Peyer's patch (tissue), 4 donors: Measurements from ENCODE around the gene TRMT2A. TPM values are rescaled to one million over a fixed set of nuclear protein-coding genes. Genes with fewer than 3 reads are reported as not detected.

ENCODE experiments used
- DNase-seq, 3 donors: peaks; one replicate each; pipeline ENCODE4 v3.0.0-alpha.2; 2017 to 2019
- H3K27ac ChIP-seq, 4 donors: fragments of 200-600 bp; sonication (generic); one replicate each; pipeline ENCODE4 v1.5.1; 2016 to 2019
- H3K27me3 ChIP-seq, 2 donors: fragments of 200-600 bp; sonication (generic); one replicate each; pipeline ENCODE4 v1.5.1; 2019
- H3K36me3 ChIP-seq, 3 donors: fragments of 200-600 bp; sonication (generic); one replicate each; pipeline ENCODE4 v1.5.1; 2016 to 2019
- H3K4me1 ChIP-seq, 4 donors: fragments of 200-600 bp; sonication (generic); one replicate each; pipeline ENCODE4 v1.5.1; 2016 to 2019
- H3K4me3 ChIP-seq, 4 donors: fragments of 200-600 bp; sonication (generic); 1 replicate in 3 of 4; 2 replicates in 1 of 4; pipeline ENCODE4 v1.5.1; 2016 to 2019; ENCODE audit warnings: mild to moderate bottlenecking in 1 of 4
- H3K9me3 ChIP-seq, 4 donors: fragments of 200-600 bp; sonication (generic); one replicate each; pipeline ENCODE4 v1.5.1; 2016 to 2019; ENCODE audit warnings: mild to moderate bottlenecking in 1 of 4
- POLR2A ChIP-seq, 2 donors: fragments of 450-650 bp; IDR thresholded peaks; one replicate each; pipeline ENCODE4 v1.5.1; 2017; ENCODE audit warnings: antibody characterized with exemption in 2 of 2, mild to moderate bottlenecking in 2 of 2, moderate library complexity in 2 of 2
- total RNA-seq, 4 donors: library from RNA; depleted of rRNA; stranded (reverse); fragments of >200 nt; gene quantifications; one replicate each; pipeline ENCODE4 v1.1.0, GENCODE V29; 2016
- TF ChIP-seq, protein P1 (sequence below), 6 experiments: fragments of 450-650 bp in 4 of 6; fragments of 200-600 bp in 2 of 6; sonication (generic) in 1 of 6; IDR thresholded peaks; one replicate each; pipeline ENCODE4 v1.5.1; 2017 to 2019; ENCODE audit warnings: antibody characterized with exemption in 6 of 6, mild to moderate bottlenecking in 3 of 6, moderate library complexity in 1 of 6

The TRMT2A gene
- total RNA-seq, 4 donors from 2014 or later: 26.8 to 134 (median 86.9) TPM

- H3K4me1 ChIP-seq: no peaks in the 10 kb centered on the region
- no peak overlapping the region for H3K27ac ChIP-seq
These were observed 39.0 kb upstream of the TRMT2A start for GRCh38 chr22:20156042-20156389.

DNA sequence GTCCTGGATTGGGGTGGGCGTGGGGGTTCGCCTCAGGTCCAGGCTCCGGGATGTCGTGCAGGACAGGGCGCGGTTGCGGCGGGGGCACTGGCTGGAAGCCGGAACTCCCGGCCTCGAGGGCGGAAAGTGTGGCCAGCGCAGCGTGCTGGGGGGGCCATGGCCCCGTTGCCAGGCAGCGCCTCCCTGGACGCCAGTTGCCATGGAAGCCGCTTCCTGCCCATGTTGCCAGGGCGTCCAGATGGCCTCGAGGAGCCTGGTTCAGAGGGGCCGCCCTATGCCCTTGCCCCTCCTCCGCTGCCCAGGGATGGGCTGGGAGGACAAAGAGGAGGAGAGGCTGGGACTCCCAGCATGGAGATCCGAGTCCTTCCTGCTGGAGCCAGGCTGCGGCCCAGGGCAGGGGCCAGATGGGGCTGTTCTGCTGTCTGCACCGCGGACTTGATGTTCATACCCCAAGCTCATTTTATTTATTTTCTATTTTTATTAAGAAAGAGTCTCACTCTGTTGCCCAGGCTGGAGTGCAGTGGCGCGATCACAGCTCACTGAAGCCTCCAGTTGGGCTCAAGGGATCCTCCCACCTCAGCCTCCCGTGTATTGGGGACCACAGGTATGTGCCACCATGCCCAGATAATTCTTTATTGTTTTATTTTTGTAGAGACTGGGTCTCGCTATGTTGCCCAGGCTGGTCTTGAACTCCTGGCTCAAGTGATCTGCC lies 38.5 kb upstream of the TRMT2A start:
- Histone ChIP-seq H3K4me3 (no peak overlapping the region), H3K36me3 (no peaks in the 10 kb centered on the region), H3K27ac (no peak overlapping the region), H3K4me1 (no peaks in the 10 kb centered on the region), H3K27me3 (no peaks in the 10 kb centered on the region), H3K9me3 (no peaks in the 10 kb centered on the region)
- DNase-seq: no peak
- TF ChIP-seq, protein P1, sequence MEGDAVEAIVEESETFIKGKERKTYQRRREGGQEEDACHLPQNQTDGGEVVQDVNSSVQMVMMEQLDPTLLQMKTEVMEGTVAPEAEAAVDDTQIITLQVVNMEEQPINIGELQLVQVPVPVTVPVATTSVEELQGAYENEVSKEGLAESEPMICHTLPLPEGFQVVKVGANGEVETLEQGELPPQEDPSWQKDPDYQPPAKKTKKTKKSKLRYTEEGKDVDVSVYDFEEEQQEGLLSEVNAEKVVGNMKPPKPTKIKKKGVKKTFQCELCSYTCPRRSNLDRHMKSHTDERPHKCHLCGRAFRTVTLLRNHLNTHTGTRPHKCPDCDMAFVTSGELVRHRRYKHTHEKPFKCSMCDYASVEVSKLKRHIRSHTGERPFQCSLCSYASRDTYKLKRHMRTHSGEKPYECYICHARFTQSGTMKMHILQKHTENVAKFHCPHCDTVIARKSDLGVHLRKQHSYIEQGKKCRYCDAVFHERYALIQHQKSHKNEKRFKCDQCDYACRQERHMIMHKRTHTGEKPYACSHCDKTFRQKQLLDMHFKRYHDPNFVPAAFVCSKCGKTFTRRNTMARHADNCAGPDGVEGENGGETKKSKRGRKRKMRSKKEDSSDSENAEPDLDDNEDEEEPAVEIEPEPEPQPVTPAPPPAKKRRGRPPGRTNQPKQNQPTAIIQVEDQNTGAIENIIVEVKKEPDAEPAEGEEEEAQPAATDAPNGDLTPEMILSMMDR (IDR thresholded peaks at IDR 0.05): no peak
- no peak for TF ChIP-seq POLR2A (IDR thresholded peaks at IDR 0.05)

More at GRCh38 chr22:20156042-20156389, 39.0 kb upstream of the TRMT2A start:
- Histone ChIP-seq H3K9me3 (no peaks in the 10 kb centered on the region), H3K4me3 (no peak overlapping the region), H3K27me3 (no peaks in the 10 kb centered on the region), H3K36me3 (no peaks in the 10 kb centered on the region)
- no peak for DNase-seq
- TF ChIP-seq, protein P1 (IDR thresholded peaks at IDR 0.05): no peak
- TF ChIP-seq POLR2A (IDR thresholded peaks at IDR 0.05): no peak

DNA sequence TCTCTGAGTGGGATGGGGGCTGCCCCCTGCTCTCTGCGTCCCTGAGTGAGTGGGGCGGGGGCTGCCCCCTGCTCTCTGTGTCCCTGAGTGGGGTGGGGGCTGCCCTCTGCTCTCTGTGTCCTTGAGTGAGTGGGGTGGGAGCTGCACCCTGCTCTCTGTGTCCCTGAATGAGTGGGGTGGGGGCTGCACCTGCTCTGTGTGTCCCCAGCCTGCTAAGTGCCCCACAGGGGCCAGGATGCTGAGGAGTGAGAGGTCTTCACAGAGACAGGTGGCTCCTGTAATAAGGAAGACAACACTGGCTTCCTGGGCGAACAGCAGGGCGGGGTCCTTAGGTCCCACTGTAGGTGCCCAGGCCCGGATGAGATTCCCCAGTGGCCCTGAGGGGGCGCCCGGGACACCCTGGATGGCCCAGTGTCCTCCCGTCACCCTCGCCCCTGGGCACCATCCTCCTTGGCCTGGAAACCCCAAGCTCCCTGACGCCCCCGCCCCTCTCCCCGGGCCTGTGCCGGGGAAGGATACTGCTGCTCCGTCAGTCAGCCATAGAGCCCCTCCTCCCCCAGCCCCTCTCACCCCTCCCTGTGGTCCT lies 37.7 kb upstream of the TRMT2A start:
- no peak overlapping the region for H3K4me3 ChIP-seq

DNA sequence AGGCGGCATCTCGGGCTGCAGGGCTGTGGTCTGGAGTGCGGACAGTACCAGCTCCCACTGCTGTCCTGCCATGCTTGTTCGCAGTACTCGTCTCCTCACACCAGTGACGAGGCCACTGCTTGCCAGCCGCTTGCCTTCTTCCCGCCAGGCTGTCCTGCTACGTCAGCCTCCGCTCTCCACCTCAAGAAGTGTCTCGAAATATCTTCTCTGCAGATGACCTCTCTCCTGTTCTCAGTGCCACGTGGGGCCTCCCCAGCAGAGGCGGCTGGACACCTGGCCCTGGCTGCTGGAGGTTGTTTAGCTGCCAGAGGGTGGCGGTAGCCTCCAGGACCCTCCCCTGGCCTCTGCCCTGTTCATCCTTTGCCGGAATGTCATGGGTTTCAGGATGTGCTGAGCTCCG lies 36.9 kb upstream of the TRMT2A start:
- DNase-seq: no peak
- TF ChIP-seq, protein P1 (IDR thresholded peaks at IDR 0.05): no peak
- no peak for TF ChIP-seq POLR2A (IDR thresholded peaks at IDR 0.05)
- no peak overlapping the region for H3K27ac ChIP-seq
- no peaks in the 10 kb centered on the region for H3K9me3 ChIP-seq
- H3K4me3 ChIP-seq: no peak overlapping the region
- no peaks in the 10 kb centered on the region for H3K4me1 ChIP-seq
- no peaks in the 10 kb centered on the region for H3K27me3 ChIP-seq
- H3K36me3 ChIP-seq: no peaks in the 10 kb centered on the region

More for the DNA sequence above, 37.7 kb upstream of the TRMT2A start:
- H3K9me3 ChIP-seq: no peaks in the 10 kb centered on the region
- DNase-seq: no peak
- H3K4me1 ChIP-seq: no peaks in the 10 kb centered on the region
- no peaks in the 10 kb centered on the region for H3K27me3 ChIP-seq
- no peaks in the 10 kb centered on the region for H3K36me3 ChIP-seq
- TF ChIP-seq POLR2A (IDR thresholded peaks at IDR 0.05): no peak
- TF ChIP-seq, protein P1 (IDR thresholded peaks at IDR 0.05): no peak
- no peak overlapping the region for H3K27ac ChIP-seq

DNA sequence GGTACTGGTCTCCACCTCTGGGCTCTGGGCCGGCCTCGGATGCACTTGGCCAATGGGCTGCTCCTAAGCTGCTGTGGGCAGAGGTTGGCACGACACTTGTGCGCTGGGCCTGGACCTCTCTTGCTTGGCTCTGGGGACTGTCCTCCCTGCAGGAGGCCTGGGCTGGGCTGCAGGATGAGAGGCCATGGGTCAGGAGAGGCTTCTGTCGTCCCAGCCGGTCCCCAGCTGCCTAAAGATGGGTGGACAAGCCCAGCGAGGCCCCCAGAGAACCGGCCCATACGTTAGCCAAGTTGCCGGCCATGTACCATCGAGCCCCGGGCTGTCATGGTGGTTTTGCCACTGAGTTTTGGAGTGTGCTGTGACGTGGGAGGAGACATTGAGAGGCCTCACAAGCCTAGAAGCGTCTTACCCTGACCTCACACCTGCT lies 35.5 kb upstream of the TRMT2A start:
- no peaks in the 10 kb centered on the region for H3K27me3 ChIP-seq
- no peaks in the 10 kb centered on the region for H3K4me1 ChIP-seq
- no peaks in the 10 kb centered on the region for H3K9me3 ChIP-seq
- H3K27ac ChIP-seq: no peak overlapping the region
- no peak for DNase-seq
- no peak overlapping the region for H3K4me3 ChIP-seq
- TF ChIP-seq, protein P1 (IDR thresholded peaks at IDR 0.05): no peak
- no peak for TF ChIP-seq POLR2A (IDR thresholded peaks at IDR 0.05)
- no peaks in the 10 kb centered on the region for H3K36me3 ChIP-seq
